Neural cell (in vitro differentiated cells): Measurements from ENCODE around the gene GALNT12. TPM values are rescaled to one million over a fixed set of nuclear protein-coding genes. Genes with fewer than 3 reads are reported as not detected.

Experiments
- H2AFZ ChIP-seq: fragments of 200-600, 300-800 bp; sonication (generic), shearing (Covaris generic); 2 replicates; pipeline ENCODE4 v1.6.0; 2014; ENCODE audit warnings: low read depth, mild to moderate bottlenecking, antibody characterized with exemption, low read length, moderate library complexity
- H3F3A ChIP-seq: fragments of 200-600 bp; shearing (Covaris generic); 2 replicates; pipeline ENCODE4 v1.6.1; 2016; ENCODE audit warnings: mild to moderate bottlenecking, moderate library complexity, mixed read lengths, antibody characterized with exemption, low read length; ENCODE audit not compliant: insufficient read depth, poor library complexity, severe bottlenecking
- H3K27ac ChIP-seq: fragments of 200-600, 300-800 bp; sonication (generic), shearing (Covaris generic); 2 replicates; pipeline ENCODE4 v1.5.1; 2014; ENCODE audit warnings: mild to moderate bottlenecking, low read length, moderate library complexity
- H3K27me3 ChIP-seq: fragments of 300-800, 200-600 bp; sonication (generic), shearing (Covaris generic); 2 replicates; pipeline ENCODE4 v1.6.0; 2014; ENCODE audit warnings: mild to moderate bottlenecking, low read depth, low read length, moderate library complexity; ENCODE audit not compliant: insufficient read depth
- H3K36me3 ChIP-seq: fragments of 300-800, 200-600 bp; sonication (generic), shearing (Covaris generic); 2 replicates; pipeline ENCODE4 v1.5.1; 2014; ENCODE audit warnings: mild to moderate bottlenecking, antibody characterized with exemption, low read length, moderate library complexity; ENCODE audit not compliant: insufficient read depth
- H3K4me2 ChIP-seq: fragments of 300-800, 200-600 bp; sonication (generic), shearing (Covaris generic); 2 replicates; pipeline ENCODE4 v1.6.0; 2014; ENCODE audit warnings: mild to moderate bottlenecking, low read length
- H3K4me3 ChIP-seq: fragments of 300-800, 200-600 bp; sonication (generic), shearing (Covaris generic); 2 replicates; pipeline ENCODE4 v1.5.1; 2014; ENCODE audit warnings: mild to moderate bottlenecking, low read length, moderate library complexity
- H3K79me2 ChIP-seq: fragments of 200-600 bp; shearing (Covaris generic); replicated peaks from 2 replicates; pipeline ENCODE4 v1.6.0; 2014; ENCODE audit warnings: mild to moderate bottlenecking, low read length, moderate library complexity; ENCODE audit not compliant: insufficient read depth
- H3K9ac ChIP-seq: fragments of 300-800, 200-600 bp; sonication (generic), shearing (Covaris generic); 2 replicates; pipeline ENCODE4 v1.6.1; 2016; ENCODE audit warnings: mild to moderate bottlenecking, low read length, mixed read lengths
- H3K9me2 ChIP-seq: fragments of 200-600 bp; shearing (Covaris generic); 2 replicates; pipeline ENCODE4 v1.6.1; 2016; ENCODE audit warnings: mild to moderate bottlenecking, low read length, mixed read lengths; ENCODE audit not compliant: insufficient read depth
- H3K9me3 ChIP-seq: fragments of 200-600, 300-800 bp; sonication (generic), shearing (Covaris generic); 2 replicates; pipeline ENCODE4 v1.6.1; 2016; ENCODE audit warnings: mild to moderate bottlenecking, mixed run types, low read length, moderate library complexity, mixed read lengths
- H4K20me1 ChIP-seq: fragments of 200-600 bp; shearing (Covaris generic); 2 replicates; pipeline ENCODE4 v1.6.1; 2016; ENCODE audit warnings: mild to moderate bottlenecking, mixed run types; ENCODE audit not compliant: insufficient read depth
- EZH2 ChIP-seq: fragments of 200-600, 300-800 bp; shearing (Covaris generic), sonication (generic); IDR thresholded peaks from 2 replicates; pipeline ENCODE4 v1.6.1; 2014; ENCODE audit warnings: antibody characterized with exemption, low read length, borderline replicate concordance, mild to moderate bottlenecking; ENCODE audit not compliant: insufficient read depth, poor library complexity, severe bottlenecking
- MXI1 ChIP-seq: fragments of 450-650 bp; conservative IDR thresholded peaks from 2 replicates; pipeline ENCODE4 v1.6.1; 2014; ENCODE audit warnings: antibody characterized with exemption, mild to moderate bottlenecking; ENCODE audit not compliant: poor library complexity, severe bottlenecking
- POLR2AphosphoS5 ChIP-seq: IDR thresholded peaks from 2 replicates; pipeline ENCODE4 v1.6.1; 2012
- RAD21 ChIP-seq: fragments of 450-650 bp; conservative IDR thresholded peaks from 2 replicates; pipeline ENCODE4 v1.6.1; 2014; ENCODE audit warnings: antibody characterized with exemption, mild to moderate bottlenecking, moderate library complexity
- SMC3 ChIP-seq: fragments of 450-650 bp; conservative IDR thresholded peaks from 2 replicates; pipeline ENCODE4 v1.6.1; 2014; ENCODE audit warnings: antibody characterized with exemption, mild to moderate bottlenecking, moderate library complexity; ENCODE audit not compliant: poor library complexity
- TAF1 ChIP-seq: IDR thresholded peaks from 2 replicates; pipeline ENCODE4 v1.6.1; 2012; ENCODE audit warnings: low read depth
- polyA plus RNA-seq: library from polyadenylated mRNA; depleted of rRNA; stranded (reverse); fragments of >200 nt; gene quantifications from 2 replicates; pipeline ENCODE4 v1.2.3, GENCODE V29; 2014
- TF ChIP-seq, protein P1 (sequence below): IDR thresholded peaks from 2 replicates; pipeline ENCODE4 v1.6.1; 2012; ENCODE audit warnings: borderline replicate concordance
- TF ChIP-seq, protein P2 (sequence below): fragments of 450-650 bp; IDR thresholded peaks from 2 replicates; pipeline ENCODE4 v1.5.1; 2014; ENCODE audit warnings: antibody characterized with exemption, mild to moderate bottlenecking, moderate library complexity; ENCODE audit not compliant: poor library complexity, severe bottlenecking

GALNT12 gene
- polyA plus RNA-seq, 1 donor from 2014 or later, result 8.4 TPM

DNA sequence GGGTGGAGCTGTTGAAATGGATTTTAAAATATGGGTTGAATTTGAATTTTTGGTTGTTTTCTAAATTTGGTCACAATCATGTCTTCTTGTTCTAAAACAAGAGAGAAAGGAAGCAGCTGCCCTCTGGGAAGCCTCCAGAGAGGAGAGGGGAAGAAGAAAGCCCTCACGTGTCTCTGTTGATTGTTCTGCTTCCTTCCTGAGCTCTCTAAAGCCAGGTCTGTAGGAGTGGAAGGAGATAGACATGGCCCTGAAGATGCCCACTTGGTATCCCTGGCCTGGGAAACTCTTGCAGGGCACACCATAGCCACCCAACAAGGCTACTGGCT lies 59.6 kb downstream of the GALNT12 start:
- Histone ChIP-seq H3K4me3 (no peak overlapping the region), H2AFZ (no peak overlapping the region), H3K9me3 (no peaks in the 10 kb centered on the region), H3K27ac (no peak overlapping the region), H3K36me3 (no peaks in the 10 kb centered on the region), H4K20me1 (no peaks in the 10 kb centered on the region), H3F3A (no peaks in the 10 kb centered on the region), H3K4me2 (no peak overlapping the region), H3K9me2 (no peaks in the 10 kb centered on the region), H3K9ac (no peak overlapping the region), H3K79me2 (no peaks in the 10 kb centered on the region), H3K27me3 (no peaks in the 10 kb centered on the region)
- TF ChIP-seq, protein P1, sequence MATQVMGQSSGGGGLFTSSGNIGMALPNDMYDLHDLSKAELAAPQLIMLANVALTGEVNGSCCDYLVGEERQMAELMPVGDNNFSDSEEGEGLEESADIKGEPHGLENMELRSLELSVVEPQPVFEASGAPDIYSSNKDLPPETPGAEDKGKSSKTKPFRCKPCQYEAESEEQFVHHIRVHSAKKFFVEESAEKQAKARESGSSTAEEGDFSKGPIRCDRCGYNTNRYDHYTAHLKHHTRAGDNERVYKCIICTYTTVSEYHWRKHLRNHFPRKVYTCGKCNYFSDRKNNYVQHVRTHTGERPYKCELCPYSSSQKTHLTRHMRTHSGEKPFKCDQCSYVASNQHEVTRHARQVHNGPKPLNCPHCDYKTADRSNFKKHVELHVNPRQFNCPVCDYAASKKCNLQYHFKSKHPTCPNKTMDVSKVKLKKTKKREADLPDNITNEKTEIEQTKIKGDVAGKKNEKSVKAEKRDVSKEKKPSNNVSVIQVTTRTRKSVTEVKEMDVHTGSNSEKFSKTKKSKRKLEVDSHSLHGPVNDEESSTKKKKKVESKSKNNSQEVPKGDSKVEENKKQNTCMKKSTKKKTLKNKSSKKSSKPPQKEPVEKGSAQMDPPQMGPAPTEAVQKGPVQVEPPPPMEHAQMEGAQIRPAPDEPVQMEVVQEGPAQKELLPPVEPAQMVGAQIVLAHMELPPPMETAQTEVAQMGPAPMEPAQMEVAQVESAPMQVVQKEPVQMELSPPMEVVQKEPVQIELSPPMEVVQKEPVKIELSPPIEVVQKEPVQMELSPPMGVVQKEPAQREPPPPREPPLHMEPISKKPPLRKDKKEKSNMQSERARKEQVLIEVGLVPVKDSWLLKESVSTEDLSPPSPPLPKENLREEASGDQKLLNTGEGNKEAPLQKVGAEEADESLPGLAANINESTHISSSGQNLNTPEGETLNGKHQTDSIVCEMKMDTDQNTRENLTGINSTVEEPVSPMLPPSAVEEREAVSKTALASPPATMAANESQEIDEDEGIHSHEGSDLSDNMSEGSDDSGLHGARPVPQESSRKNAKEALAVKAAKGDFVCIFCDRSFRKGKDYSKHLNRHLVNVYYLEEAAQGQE, result no peak
- no peak for TF ChIP-seq SMC3
- TF ChIP-seq, protein P2, sequence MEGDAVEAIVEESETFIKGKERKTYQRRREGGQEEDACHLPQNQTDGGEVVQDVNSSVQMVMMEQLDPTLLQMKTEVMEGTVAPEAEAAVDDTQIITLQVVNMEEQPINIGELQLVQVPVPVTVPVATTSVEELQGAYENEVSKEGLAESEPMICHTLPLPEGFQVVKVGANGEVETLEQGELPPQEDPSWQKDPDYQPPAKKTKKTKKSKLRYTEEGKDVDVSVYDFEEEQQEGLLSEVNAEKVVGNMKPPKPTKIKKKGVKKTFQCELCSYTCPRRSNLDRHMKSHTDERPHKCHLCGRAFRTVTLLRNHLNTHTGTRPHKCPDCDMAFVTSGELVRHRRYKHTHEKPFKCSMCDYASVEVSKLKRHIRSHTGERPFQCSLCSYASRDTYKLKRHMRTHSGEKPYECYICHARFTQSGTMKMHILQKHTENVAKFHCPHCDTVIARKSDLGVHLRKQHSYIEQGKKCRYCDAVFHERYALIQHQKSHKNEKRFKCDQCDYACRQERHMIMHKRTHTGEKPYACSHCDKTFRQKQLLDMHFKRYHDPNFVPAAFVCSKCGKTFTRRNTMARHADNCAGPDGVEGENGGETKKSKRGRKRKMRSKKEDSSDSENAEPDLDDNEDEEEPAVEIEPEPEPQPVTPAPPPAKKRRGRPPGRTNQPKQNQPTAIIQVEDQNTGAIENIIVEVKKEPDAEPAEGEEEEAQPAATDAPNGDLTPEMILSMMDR, result no peak
- no peak for TF ChIP-seq POLR2AphosphoS5
- TF ChIP-seq EZH2, result no peak

DNA sequence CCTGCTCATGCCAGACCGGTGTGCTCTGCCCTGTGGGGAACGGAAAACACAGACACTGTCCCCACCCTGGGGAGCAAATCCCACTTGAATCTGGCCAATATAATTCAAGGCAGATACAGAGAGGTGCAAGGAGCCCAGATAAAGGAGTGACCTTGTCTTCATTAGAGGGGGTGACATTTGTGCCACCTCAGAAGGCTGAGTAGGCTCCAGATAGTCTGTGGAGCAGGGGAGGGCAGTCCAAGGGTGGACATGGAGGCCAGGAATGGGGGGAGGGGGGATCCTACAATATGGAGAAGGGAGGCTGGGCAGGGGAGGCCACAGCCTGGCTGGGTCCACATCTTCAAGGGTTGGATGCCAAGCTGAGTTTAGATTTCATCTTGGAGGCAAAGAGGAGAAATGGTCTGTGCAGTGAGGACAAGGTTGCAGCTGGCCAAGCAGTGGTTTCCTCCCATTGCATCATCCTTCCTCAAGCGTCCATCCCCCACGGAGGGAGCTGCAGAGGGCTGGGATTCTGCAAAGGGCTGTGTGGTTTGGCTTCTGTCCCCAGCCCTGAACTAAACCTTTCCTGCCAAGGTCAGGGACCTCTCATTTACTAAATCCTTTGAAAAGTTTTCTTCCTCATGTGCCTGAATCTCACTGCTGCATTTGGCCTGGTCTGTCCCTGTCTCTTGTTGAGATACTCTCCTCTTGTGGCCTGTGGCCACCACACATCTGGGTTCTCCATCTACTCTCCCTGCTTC lies 60.1 kb downstream of the GALNT12 start:
- no peaks in the 10 kb centered on the region for H3K9me2 ChIP-seq
- no peak overlapping the region for H3K4me3 ChIP-seq
- no peak overlapping the region for H3K27ac ChIP-seq
- H3K9ac ChIP-seq, result no peak overlapping the region
- no peaks in the 10 kb centered on the region for H3K79me2 ChIP-seq
- H3K4me2 ChIP-seq, result no peak overlapping the region
- no peaks in the 10 kb centered on the region for H4K20me1 ChIP-seq
- no peaks in the 10 kb centered on the region for H3K27me3 ChIP-seq
- no peak overlapping the region for H2AFZ ChIP-seq
- H3K9me3 ChIP-seq, result no peaks in the 10 kb centered on the region
- TF ChIP-seq, protein P2, result no peak
- TF ChIP-seq MXI1, result no peak
- TF ChIP-seq RAD21, result no peak
- no peak for TF ChIP-seq EZH2
- TF ChIP-seq, protein P1, result no peak
- TF ChIP-seq TAF1, result no peak
- H3F3A ChIP-seq, result no peaks in the 10 kb centered on the region
- H3K36me3 ChIP-seq, result no peaks in the 10 kb centered on the region
